CD4-positive, alpha-beta T cell (primary cell): Measurements from ENCODE around the gene SMIM3. TPM values are rescaled to one million over a fixed set of nuclear protein-coding genes. Genes with fewer than 3 reads are reported as not detected.
A peak's percentile ranks its signal among the peaks of the same experiment; 100 is the strongest.

Experiments used
- ATAC-seq: fragments of 200-7000 bp; cut with Tn5 transposase; one replicate; pipeline ENCODE4 v1.10.0; 2022; ENCODE audit warnings: mild to moderate bottlenecking; ENCODE audit not compliant: poor library complexity
- CTCF ChIA-PET: fragments of 350-600 bp; sonication (Branson Sonifier 250); formaldehyde crosslinking; loops from one replicate; lab custom pipeline; 2021; ENCODE audit warnings: antibody characterized with exemption, inconsistent platforms; lab: Charles Lee
- POLR2A ChIA-PET: fragments of 350-600 bp; sonication (Branson Sonifier 250); formaldehyde crosslinking; loops from one replicate; lab custom pipeline; 2021; ENCODE audit warnings: antibody characterized with exemption, inconsistent platforms; lab: Charles Lee
- DNase-seq, 14 experiments: peaks; one replicate each; pipeline ENCODE4 v3.0.0-alpha.2; 2013 to 2020; ENCODE audit warnings: mixed read lengths in 2 of 14
- H3K27ac ChIP-seq, 2 donors: one replicate each; pipeline versions ENCODE4 v1.5.1 to v1.7.0; 2013; ENCODE audit warnings: low read length in 2 of 2, low read depth in 1 of 2, mild to moderate bottlenecking in 1 of 2
- H3K27me3 ChIP-seq, 2 experiments: 1 replicate in 1 of 2; 2 replicates in 1 of 2; pipeline versions ENCODE4 v1.6.1 to v1.7.0; 2013; ENCODE audit warnings: low read length in 2 of 2, control low read depth in 1 of 2, mild to moderate bottlenecking in 1 of 2, moderate library complexity in 1 of 2; ENCODE audit not compliant: insufficient read depth in 2 of 2, control insufficient read depth in 1 of 2
- H3K36me3 ChIP-seq: one replicate; pipeline ENCODE4 v1.6.1; 2013; ENCODE audit warnings: low read length, control low read depth; ENCODE audit not compliant: insufficient read depth
- H3K4me1 ChIP-seq: one replicate; pipeline ENCODE4 v1.6.1; 2013; ENCODE audit warnings: low read length, control low read depth; ENCODE audit not compliant: insufficient read depth
- H3K4me3 ChIP-seq: one replicate; pipeline ENCODE4 v1.5.1; 2013; ENCODE audit warnings: mild to moderate bottlenecking, low read length, moderate library complexity
- H3K9me3 ChIP-seq, 2 experiments: 1 replicate in 1 of 2; 2 replicates in 1 of 2; pipeline versions ENCODE4 v1.6.1 to v1.7.0; 2013; ENCODE audit warnings: low read length in 2 of 2, mild to moderate bottlenecking in 2 of 2, control low read depth in 1 of 2, moderate library complexity in 1 of 2; ENCODE audit not compliant: control insufficient read depth in 1 of 2, insufficient read depth in 1 of 2
- H3K27ac Mint-ChIP-seq: one replicate; pipeline ENCODE4 v1.8.0; 2020; ENCODE audit warnings: mixed read lengths
- H3K27me3 Mint-ChIP-seq: one replicate; pipeline ENCODE4 v1.8.0; 2021; ENCODE audit warnings: mixed read lengths
- H3K36me3 Mint-ChIP-seq: one replicate; pipeline ENCODE4 v1.8.0; 2021; ENCODE audit warnings: low read depth, mixed read lengths
- H3K4me1 Mint-ChIP-seq: one replicate; pipeline ENCODE4 v1.8.0; 2021; ENCODE audit warnings: low read depth, mixed read lengths
- H3K4me3 Mint-ChIP-seq: one replicate; pipeline ENCODE4 v1.8.0; 2020; ENCODE audit warnings: mild to moderate bottlenecking, mixed read lengths
- H3K9me3 Mint-ChIP-seq: one replicate; pipeline ENCODE4 v1.8.0; 2020; ENCODE audit warnings: mixed read lengths
- intact Hi-C, 2 experiments: fragments of 100-400 bp; cut with DNase I in 1 of 2; cut with micrococcal nuclease in 1 of 2; formaldehyde crosslinking; loops; one replicate each; pipeline versions ENCODE4 v1.15.1 to v1.9.0; 2023 to 2025; cut with DNase I, micrococcal nuclease
- total RNA-seq, 174 experiments: library from RNA in 2 of 174; stranded (reverse) in 2 of 174; gene quantifications; one replicate each; pipeline ENCODE4 v1.2.3 and lab custom pipeline; 2021 to 2026
- TF ChIP-seq, protein P1 (sequence below): fragments of 200-600 bp; IDR thresholded peaks from one replicate; pipeline ENCODE4 v1.8.0; 2022; ENCODE audit warnings: antibody characterized with exemption, mild to moderate bottlenecking

Gene SMIM3
- total RNA-seq, 2 experiments from 2014 or later = 2.9 TPM

DNA sequence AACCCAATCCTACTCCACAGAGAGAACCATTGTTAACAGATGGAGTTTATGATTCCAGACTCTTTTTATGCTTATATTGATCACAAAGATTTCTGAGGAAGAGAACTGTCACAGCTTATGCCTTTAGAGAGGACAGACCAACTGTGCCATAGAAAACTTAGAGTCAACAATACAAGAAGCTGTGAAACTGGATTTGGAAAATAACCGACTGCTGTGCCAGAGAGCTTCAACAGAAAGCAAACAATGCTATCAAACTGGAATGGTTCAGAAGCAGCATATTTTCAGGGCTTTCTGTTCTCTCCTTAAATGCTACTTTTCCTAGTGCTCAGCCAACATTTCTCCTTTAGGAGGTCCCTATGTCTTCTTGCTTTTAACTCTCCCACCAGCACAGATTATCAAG lies 24.7 kb upstream of the SMIM3 start:
- intact Hi-C loops = no loop called here
- Histone ChIP-seq H3K27me3 (no peaks in the 10 kb centered on the region), H3K36me3 (peaks cover 72% of the 10 kb centered on the region), H3K9me3 (no peaks in the 10 kb centered on the region), H3K27ac (no peak overlapping the region), H3K4me3 (no peak overlapping the region), H3K4me1 (peaks cover 19% of the 10 kb centered on the region)
- no peak overlapping the region for H3K4me3 Mint-ChIP-seq
- ChIA-PET POLR2A (no interaction called here), CTCF (interaction anchor here (1.0 to 1.6 kb wide), 2 partner anchors 53 to 93 kb away, joined by 3 to 5 read pairs; partner anchors contain the start of gene RBM22)
- H3K4me1 Mint-ChIP-seq = peaks cover 56% of the 10 kb centered on the region
- H3K9me3 Mint-ChIP-seq = no peaks in the 10 kb centered on the region
- H3K27ac Mint-ChIP-seq = peak overlapping the region; percentile 46
- peaks cover 80% of the 10 kb centered on the region for H3K36me3 Mint-ChIP-seq
- no peaks in the 10 kb centered on the region for H3K27me3 Mint-ChIP-seq
- TF ChIP-seq, protein P1, sequence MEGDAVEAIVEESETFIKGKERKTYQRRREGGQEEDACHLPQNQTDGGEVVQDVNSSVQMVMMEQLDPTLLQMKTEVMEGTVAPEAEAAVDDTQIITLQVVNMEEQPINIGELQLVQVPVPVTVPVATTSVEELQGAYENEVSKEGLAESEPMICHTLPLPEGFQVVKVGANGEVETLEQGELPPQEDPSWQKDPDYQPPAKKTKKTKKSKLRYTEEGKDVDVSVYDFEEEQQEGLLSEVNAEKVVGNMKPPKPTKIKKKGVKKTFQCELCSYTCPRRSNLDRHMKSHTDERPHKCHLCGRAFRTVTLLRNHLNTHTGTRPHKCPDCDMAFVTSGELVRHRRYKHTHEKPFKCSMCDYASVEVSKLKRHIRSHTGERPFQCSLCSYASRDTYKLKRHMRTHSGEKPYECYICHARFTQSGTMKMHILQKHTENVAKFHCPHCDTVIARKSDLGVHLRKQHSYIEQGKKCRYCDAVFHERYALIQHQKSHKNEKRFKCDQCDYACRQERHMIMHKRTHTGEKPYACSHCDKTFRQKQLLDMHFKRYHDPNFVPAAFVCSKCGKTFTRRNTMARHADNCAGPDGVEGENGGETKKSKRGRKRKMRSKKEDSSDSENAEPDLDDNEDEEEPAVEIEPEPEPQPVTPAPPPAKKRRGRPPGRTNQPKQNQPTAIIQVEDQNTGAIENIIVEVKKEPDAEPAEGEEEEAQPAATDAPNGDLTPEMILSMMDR = no peak
- DNase-seq (no peak), ATAC-seq (no peak)

DNA sequence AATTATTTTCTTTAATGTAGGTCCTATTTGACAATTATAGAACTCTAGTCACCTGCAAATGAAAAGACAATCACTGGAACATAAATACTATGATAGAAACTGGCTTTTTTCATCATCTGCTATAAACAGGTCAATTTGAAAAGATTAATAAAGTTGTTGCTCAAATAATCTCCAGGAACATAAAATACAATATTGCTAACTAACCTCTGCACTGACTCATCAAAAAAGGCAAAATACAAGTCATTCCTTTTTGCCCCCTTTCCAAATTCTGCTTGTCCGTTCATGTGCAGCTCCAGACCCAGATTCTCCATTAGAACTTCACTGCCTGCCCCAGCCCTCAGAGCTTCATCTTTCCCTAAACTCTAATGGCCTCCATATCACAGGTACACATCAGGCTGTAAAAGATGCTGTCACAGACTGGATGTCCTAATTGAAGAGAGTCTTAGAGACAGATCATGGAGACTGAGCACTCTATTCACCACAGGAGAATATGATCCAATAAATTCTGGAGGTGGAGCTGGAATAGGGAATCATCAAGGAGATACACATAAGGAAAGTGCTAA lies 21.4 kb upstream of the SMIM3 start:
- ChIA-PET POLR2A (interaction anchor here (1.0 to 3.9 kb wide), 6 partner anchors 16 to 496 kb away, joined by 3 to 52 read pairs (median 8); partner anchors contain the start of genes GM2A, RBM22, RPS14 and SMIM3), CTCF (interaction anchor here (1.2 to 3.2 kb wide), 2 partner anchors 56 to 90 kb away, joined by 3 to 10 read pairs; partner anchors contain the start of genes IRGM and RBM22)
- intact Hi-C loops = loop anchor here in 1 of 2 experiments (5.0 kb wide), 2 partner anchors 100 to 310 kb away; partner anchors contain the start of gene RPS14
- Mint-ChIP-seq H3K27me3 (no peaks in the 10 kb centered on the region), H3K36me3 (peaks cover 51% of the 10 kb centered on the region), H3K4me3 (peak overlapping the region; percentile 53), H3K27ac (no peak overlapping the region), H3K4me1 (peaks cover 38% of the 10 kb centered on the region), H3K9me3 (no peaks in the 10 kb centered on the region)
- DNase-seq (no peak), ATAC-seq (no peak)
- Histone ChIP-seq H3K4me1 (peaks cover 24% of the 10 kb centered on the region), H3K27me3 (no peaks in the 10 kb centered on the region), H3K9me3 (no peaks in the 10 kb centered on the region), H3K27ac (peak overlapping the region in 1 of 2 donors; percentile 96), H3K4me3 (no peak overlapping the region), H3K36me3 (peaks cover 41% of the 10 kb centered on the region)
- TF ChIP-seq, protein P1 = no peak

DNA sequence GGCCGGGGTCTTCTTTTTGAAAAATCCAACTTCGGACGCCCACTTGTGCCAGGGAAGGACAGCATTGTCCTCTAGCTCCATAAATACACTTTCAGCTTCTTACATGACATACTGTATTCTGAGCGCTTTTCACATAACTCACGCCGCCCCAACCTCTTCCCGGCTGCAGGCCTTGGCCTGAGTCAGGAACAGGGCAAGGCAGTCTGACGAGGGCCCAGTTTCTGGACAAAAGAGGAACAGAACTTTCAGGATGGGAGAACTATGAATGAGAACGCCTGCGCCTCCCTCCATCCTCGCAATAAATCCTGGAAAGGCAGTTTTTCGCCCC lies 20.4 kb upstream of the SMIM3 start:
- intact Hi-C loops = loop anchor here (1.0 to 5.0 kb wide), 6 partner anchors 25 to 311 kb away; partner anchors contain the start of genes RBM22 (in 2 of the 2) and RPS14 (in 1 of the 2)
- Mint-ChIP-seq H3K9me3 (no peaks in the 10 kb centered on the region), H3K27ac (no peak overlapping the region), H3K36me3 (peaks cover 41% of the 10 kb centered on the region), H3K4me3 (no peak overlapping the region), H3K27me3 (no peaks in the 10 kb centered on the region), H3K4me1 (peaks cover 38% of the 10 kb centered on the region)
- Histone ChIP-seq H3K4me3 (peak overlapping the region; percentile 69), H3K27ac (peak overlapping the region; percentile 96), H3K36me3 (peaks cover 31% of the 10 kb centered on the region), H3K27me3 (no peaks in the 10 kb centered on the region), H3K4me1 (peaks cover 24% of the 10 kb centered on the region), H3K9me3 (no peaks in the 10 kb centered on the region)
- DNase-seq (peak in 1 of 14 experiments; percentile 13), ATAC-seq (peak; percentile 7)
- CTCF ChIA-PET = interaction anchor here (1.4 to 3.2 kb wide), 2 partner anchors 16 to 89 kb away, joined by 3 to 10 read pairs; partner anchors contain the start of gene IRGM
- TF ChIP-seq, protein P1 = no peak
- POLR2A ChIA-PET = interaction anchor here (0.7 to 3.9 kb wide), 18 partner anchors 8 to 494 kb away, joined by 3 to 52 read pairs (median 6); partner anchors contain the start of genes CD74, GM2A, IRGM and RBM22
